ENCODE results near the gene TTC7B. TPM values are rescaled to one million over a fixed set of nuclear protein-coding genes. Genes with fewer than 3 reads are reported as not detected.

Gene TTC7B
- total and polyA plus RNA-seq, 2 experiments from 2014 or later = 7.9 to 28.6 TPM

DNA sequence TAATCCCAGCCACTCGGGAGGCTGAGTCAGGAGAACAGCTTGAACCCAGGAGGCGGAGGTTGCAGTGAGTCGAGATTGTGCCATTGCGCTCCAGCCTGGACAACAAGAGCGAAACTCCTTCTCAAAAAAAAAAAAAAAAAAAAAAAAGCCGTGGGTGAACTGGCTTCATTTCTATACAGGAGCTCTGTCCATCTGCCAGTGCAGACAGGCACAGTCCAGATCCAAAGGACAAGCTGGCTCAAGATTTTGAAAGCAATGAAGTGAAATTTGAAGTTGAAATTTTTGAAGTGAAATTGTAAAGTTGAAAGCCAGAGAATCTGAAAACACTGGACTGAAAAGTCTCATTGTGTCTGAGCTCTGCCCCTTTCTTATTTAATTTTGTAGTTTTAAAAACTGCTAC, 284.7 kb downstream of the TTC7B start:
- Mint-ChIP-seq H3K4me1 (peaks cover 15% of the 10 kb centered on the region), H3K27ac (no peak overlapping the region), H3K27me3 (ENCODE audit: insufficient read depth, low read depth, poor library complexity) (peaks cover 8% of the 10 kb centered on the region), H3K9me3 (peaks cover 7% of the 10 kb centered on the region; the same call in 2 of the 3 replicates), H3K36me3 (ENCODE audit: low read depth) (peaks cover 6% of the 10 kb centered on the region; the same call in 2 of the 3 replicates), H3K4me3 (no peak overlapping the region)
- H3K9me2 ChIP-seq (ENCODE audit: insufficient read depth) = no peaks in the 10 kb centered on the region
- no peak overlapping the region for H3K4me3 ChIP-seq
- TF ChIP-seq ZNF114 (CRISPR knock-in tag; IDR thresholded peaks at IDR 0.05) (no peak), NANOG (IDR thresholded peaks at IDR 0.05; ENCODE audit: borderline replicate concordance) (no peak), JUNB (IDR thresholded peaks at IDR 0.05; ENCODE audit: unreplicated experiment) (no peak), ZNF462 (CRISPR knock-in tag; IDR thresholded peaks at IDR 0.05) (no peak), CTCF (conservative IDR thresholded peaks at IDR 0.05; ENCODE audit: low read depth in 2 of 2) (no peak), STAT1 (IDR thresholded peaks at IDR 0.05; ENCODE audit: unreplicated experiment) (no peak), ZNF331 (CRISPR knock-in tag; IDR thresholded peaks at IDR 0.05; ENCODE audit: low read depth) (no peak), EZH2phosphoT487 (IDR thresholded peaks at IDR 0.05; ENCODE audit: unreplicated experiment) (no peak), EZH2 (IDR thresholded peaks at IDR 0.05; ENCODE audit: low read depth, unreplicated experiment) (no peak), POLR2AphosphoS5 (IDR thresholded peaks at IDR 0.05; ENCODE audit: low read depth) (no peak), CREB1 (CRISPR knock-in tag; IDR thresholded peaks at IDR 0.05; ENCODE audit: low read depth) (no peak)
- TF ChIP-seq, protein P1, sequence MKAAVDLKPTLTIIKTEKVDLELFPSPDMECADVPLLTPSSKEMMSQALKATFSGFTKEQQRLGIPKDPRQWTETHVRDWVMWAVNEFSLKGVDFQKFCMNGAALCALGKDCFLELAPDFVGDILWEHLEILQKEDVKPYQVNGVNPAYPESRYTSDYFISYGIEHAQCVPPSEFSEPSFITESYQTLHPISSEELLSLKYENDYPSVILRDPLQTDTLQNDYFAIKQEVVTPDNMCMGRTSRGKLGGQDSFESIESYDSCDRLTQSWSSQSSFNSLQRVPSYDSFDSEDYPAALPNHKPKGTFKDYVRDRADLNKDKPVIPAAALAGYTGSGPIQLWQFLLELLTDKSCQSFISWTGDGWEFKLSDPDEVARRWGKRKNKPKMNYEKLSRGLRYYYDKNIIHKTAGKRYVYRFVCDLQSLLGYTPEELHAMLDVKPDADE (IDR thresholded peaks at IDR 0.05) = no peak
- TF ChIP-seq, protein P2, sequence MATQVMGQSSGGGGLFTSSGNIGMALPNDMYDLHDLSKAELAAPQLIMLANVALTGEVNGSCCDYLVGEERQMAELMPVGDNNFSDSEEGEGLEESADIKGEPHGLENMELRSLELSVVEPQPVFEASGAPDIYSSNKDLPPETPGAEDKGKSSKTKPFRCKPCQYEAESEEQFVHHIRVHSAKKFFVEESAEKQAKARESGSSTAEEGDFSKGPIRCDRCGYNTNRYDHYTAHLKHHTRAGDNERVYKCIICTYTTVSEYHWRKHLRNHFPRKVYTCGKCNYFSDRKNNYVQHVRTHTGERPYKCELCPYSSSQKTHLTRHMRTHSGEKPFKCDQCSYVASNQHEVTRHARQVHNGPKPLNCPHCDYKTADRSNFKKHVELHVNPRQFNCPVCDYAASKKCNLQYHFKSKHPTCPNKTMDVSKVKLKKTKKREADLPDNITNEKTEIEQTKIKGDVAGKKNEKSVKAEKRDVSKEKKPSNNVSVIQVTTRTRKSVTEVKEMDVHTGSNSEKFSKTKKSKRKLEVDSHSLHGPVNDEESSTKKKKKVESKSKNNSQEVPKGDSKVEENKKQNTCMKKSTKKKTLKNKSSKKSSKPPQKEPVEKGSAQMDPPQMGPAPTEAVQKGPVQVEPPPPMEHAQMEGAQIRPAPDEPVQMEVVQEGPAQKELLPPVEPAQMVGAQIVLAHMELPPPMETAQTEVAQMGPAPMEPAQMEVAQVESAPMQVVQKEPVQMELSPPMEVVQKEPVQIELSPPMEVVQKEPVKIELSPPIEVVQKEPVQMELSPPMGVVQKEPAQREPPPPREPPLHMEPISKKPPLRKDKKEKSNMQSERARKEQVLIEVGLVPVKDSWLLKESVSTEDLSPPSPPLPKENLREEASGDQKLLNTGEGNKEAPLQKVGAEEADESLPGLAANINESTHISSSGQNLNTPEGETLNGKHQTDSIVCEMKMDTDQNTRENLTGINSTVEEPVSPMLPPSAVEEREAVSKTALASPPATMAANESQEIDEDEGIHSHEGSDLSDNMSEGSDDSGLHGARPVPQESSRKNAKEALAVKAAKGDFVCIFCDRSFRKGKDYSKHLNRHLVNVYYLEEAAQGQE (IDR thresholded peaks at IDR 0.05; ENCODE audit: unreplicated experiment) = no peak
- no peaks in the 10 kb centered on the region for H4K20me1 ChIP-seq (replicated peaks; ENCODE audit: insufficient read depth)
- DNase-seq (ENCODE audit: low spot score) (no peak), ATAC-seq (no peak)
- H3K36me3 ChIP-seq (ENCODE audit: insufficient read depth) = no peaks in the 10 kb centered on the region
- no peak overlapping the region for H3K4me2 ChIP-seq
- no peak overlapping the region for H2AFZ ChIP-seq
- no peaks in the 10 kb centered on the region for H3F3A ChIP-seq (replicated peaks; ENCODE audit: low read depth)
- H3K27ac ChIP-seq (ENCODE audit: low read depth) = no peak overlapping the region
- no peaks in the 10 kb centered on the region for H3K4me1 ChIP-seq (ENCODE audit: insufficient read depth)
- no peaks in the 10 kb centered on the region for H3K79me2 ChIP-seq (replicated peaks; ENCODE audit: insufficient read depth)
- no peaks in the 10 kb centered on the region for H3K27me3 ChIP-seq (ENCODE audit: insufficient read depth)

Measured in GM23338 (cell line).